Gastroesophageal sphincter (tissue), 3 donors: ENCODE results near the gene ELP4.

Experiments
- EP300 ChIP-seq: sonication (generic); formaldehyde crosslinking; IDR thresholded peaks from one replicate; pipeline ENCODE4 v1.6.1; 2017; ENCODE audit warnings: antibody characterized with exemption, mild to moderate bottlenecking
- POLR2A ChIP-seq, 2 donors: fragments of 450-650 bp; IDR thresholded peaks; one replicate each; pipeline ENCODE4 v1.6.1; 2017; ENCODE audit warnings: antibody characterized with exemption in 2 of 2, mild to moderate bottlenecking in 2 of 2, moderate library complexity in 1 of 2
- POLR2AphosphoS5 ChIP-seq: sonication (generic); formaldehyde crosslinking; IDR thresholded peaks from one replicate; pipeline ENCODE4 v1.6.1; 2017; ENCODE audit warnings: antibody characterized with exemption
- TF ChIP-seq, protein P1 (sequence below), 4 experiments: fragments of 200-600 bp in 2 of 4; fragments of 450-650 bp in 2 of 4; sonication (generic) in 1 of 4; IDR thresholded peaks; one replicate each; pipeline ENCODE4 v1.5.1; 2017 to 2019; ENCODE audit warnings: antibody characterized with exemption in 4 of 4, mild to moderate bottlenecking in 2 of 4, moderate library complexity in 2 of 4

DNA sequence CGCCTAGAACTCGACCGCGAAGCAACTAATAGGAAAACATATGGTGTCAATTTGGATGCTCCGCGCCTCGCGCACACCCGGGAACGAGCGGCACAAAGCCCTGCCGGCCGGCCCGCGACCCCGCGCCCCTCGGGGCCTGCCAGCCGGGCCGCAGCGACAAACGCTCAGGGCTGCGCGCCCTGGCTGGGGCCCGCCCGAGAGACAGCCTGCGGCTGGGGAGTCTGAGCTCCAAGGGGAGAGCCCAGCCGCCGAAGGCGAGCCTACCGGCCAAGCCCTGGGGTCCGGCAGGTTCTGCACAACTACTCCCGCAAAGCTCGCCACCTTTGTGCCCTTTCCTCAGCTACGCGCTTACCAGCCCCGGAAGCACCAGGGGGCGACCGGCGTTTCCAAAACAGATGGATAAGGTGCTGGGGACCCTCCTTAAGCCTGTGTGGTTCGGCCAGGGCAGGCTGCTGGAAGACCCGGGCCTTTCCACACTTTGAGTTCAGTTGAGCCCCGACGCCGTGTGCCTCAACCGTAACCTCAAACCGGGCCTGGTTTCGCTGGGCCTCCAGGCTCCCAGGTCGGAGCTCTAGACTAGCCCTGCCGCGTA, 295.6 kb downstream of the ELP4 start:
- TF ChIP-seq, protein P1, sequence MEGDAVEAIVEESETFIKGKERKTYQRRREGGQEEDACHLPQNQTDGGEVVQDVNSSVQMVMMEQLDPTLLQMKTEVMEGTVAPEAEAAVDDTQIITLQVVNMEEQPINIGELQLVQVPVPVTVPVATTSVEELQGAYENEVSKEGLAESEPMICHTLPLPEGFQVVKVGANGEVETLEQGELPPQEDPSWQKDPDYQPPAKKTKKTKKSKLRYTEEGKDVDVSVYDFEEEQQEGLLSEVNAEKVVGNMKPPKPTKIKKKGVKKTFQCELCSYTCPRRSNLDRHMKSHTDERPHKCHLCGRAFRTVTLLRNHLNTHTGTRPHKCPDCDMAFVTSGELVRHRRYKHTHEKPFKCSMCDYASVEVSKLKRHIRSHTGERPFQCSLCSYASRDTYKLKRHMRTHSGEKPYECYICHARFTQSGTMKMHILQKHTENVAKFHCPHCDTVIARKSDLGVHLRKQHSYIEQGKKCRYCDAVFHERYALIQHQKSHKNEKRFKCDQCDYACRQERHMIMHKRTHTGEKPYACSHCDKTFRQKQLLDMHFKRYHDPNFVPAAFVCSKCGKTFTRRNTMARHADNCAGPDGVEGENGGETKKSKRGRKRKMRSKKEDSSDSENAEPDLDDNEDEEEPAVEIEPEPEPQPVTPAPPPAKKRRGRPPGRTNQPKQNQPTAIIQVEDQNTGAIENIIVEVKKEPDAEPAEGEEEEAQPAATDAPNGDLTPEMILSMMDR (IDR thresholded peaks at IDR 0.05), result no peak
- TF ChIP-seq POLR2A (IDR thresholded peaks at IDR 0.05), result no peak
- TF ChIP-seq POLR2AphosphoS5, result no peak
- TF ChIP-seq EP300, result no peak
